GM10248 (cell line): ENCODE data around the gene PAX3.

Experiments used
- CTCF ChIA-PET: fragments of 300-600 bp; sonication (Branson Sonifier 250); formaldehyde crosslinking; extraction: SDS; loops from one replicate; lab custom pipeline; 2021; ENCODE audit warnings: antibody characterized with exemption; lab: Yijun Ruan, JAX
- POLR2A ChIA-PET: fragments of 350-650 bp; sonication (Branson Sonifier 250); formaldehyde crosslinking; extraction: SDS; loops from one replicate; lab custom pipeline; 2020; ENCODE audit warnings: antibody characterized with exemption; lab: Yijun Ruan, JAX
- DNase-seq: peaks from one replicate; pipeline ENCODE4 v3.0.0; 2012; ENCODE audit errors: extremely low spot score
- TF ChIP-seq, protein P1 (sequence below): IDR thresholded peaks from 2 replicates; pipeline ENCODE4 v1.5.1; 2012; ENCODE audit warnings: mild to moderate bottlenecking, low read depth; ENCODE audit errors: extremely low read depth, missing control alignments, control extremely low read depth

The PAX3 gene

DNA sequence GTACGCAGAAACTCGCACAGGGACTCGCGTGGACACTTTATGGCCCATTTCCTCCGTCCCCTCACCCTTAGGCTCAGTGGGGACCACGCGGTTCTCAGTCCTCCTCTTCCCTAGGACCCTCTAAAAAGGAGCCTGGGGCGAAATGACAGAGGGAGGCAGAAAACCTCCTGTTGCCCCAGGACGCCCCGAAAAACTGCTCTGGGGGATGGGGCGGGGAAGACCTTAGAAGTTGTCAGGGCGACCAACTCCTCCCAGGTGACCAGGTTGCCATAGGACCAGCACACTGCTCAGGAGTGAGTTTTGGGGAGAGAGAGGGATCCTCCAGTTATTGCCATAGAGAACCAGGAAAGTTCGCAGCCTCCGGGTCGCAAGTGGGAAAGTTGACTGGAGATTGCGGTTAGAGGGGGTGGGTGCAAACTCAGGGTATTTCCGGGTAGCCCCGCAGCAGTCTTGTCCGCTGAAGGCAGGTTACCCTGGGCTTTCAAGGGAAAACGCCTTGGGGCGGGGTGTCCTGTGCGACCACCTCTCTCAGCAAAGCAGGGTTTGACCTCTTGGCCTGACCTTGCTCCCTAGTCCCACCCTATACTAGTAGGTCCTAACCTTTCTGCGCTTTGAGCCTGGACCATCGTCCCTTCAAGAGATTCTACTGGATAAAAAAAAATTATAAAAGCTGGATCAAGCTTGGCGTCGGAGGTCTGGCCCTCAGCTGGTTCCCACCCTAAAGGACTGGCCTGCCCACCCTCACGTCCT lies 7.8 kb upstream of the PAX3 start:
- ChIA-PET CTCF (interaction anchor here (1.3 to 2.2 kb wide), 3 partner anchors 11 to 256 kb away, joined by 6 to 9 read pairs (median 8); no protein-coding TSS in a partner anchor), POLR2A (no interaction called here)
- TF ChIP-seq, protein P1, sequence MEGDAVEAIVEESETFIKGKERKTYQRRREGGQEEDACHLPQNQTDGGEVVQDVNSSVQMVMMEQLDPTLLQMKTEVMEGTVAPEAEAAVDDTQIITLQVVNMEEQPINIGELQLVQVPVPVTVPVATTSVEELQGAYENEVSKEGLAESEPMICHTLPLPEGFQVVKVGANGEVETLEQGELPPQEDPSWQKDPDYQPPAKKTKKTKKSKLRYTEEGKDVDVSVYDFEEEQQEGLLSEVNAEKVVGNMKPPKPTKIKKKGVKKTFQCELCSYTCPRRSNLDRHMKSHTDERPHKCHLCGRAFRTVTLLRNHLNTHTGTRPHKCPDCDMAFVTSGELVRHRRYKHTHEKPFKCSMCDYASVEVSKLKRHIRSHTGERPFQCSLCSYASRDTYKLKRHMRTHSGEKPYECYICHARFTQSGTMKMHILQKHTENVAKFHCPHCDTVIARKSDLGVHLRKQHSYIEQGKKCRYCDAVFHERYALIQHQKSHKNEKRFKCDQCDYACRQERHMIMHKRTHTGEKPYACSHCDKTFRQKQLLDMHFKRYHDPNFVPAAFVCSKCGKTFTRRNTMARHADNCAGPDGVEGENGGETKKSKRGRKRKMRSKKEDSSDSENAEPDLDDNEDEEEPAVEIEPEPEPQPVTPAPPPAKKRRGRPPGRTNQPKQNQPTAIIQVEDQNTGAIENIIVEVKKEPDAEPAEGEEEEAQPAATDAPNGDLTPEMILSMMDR: no peak
- no peak for DNase-seq

DNA sequence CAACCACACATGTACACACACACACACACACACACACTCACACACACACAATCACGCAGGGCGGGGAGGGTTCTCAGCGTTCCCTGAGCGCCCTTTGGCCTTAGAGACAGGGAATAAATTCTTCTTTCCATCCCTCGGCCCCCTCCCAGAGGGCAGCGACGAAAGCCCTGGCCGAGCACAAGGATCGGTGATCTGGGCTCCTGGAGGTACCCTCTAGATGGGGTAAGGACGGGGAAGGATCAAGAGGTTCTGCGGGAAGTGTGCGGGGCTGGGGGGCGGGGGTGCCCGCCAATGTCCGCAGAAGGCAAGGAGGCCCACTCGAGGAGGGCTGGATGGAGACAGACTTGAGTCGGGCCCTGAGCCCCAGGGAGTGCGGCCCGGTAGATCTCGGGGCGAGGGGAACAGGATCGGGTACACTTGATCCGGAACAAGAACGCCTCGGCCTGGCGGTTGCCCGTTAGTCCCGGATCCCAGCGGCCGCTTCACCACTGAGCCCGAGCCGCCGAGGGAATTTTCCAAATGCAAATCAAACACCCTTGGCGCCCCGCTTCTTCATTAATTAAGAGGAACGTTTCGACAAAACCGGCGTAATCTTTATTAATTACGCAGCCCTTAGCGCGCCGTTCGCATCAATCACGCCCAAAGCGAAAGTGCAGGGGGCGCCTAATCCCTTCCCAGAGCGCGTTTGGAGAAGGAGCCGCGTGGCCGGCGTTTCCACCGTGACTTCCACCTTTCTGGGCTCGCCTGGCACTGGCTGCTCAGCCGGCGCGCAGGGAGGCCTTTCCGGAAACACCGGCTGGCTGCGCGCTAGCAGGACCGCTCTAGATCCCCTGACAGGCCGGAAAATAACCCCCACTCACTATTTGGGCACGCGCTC lies 7.0 kb upstream of the PAX3 start:
- ChIA-PET CTCF (no interaction called here), POLR2A (no interaction called here)
- TF ChIP-seq, protein P1: no peak
- no peak for DNase-seq

DNA sequence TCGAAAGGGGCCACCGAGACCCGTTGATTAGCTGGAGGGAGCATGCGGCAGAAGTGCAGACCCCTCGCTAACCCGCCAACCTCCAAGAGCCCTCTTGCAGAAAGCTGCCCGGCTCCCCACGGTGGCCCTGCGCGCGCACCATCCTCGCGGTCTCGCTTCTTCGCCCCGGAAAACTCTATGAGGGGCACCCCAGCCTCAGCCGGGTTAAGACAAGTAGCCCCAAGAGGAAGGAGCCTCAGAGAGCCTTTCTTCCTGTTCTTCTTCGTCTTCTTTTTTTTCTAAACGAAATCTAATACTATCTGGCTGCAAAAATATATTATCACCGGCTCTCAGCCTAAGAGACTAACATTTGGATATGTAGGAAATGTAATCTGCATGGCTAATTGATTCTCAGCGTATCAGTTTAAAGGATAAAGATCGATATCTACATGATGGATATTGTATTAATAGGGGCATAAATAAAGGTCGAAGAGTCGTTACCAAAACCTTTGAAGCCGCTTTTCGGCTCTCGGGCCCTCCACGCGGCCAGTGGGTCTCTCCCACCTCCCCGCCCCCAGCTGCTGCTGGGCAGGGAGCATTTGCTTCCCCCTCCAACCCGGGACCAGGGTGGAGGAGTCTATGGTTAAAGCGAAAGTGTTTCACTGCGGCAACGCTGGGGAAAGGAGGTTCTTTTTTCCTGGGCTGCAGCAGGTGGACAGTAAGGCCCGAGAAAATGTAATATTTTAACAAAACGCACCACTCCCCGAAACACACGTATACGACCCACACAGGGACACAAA lies 6.1 kb upstream of the PAX3 start:
- DNase-seq: no peak
- ChIA-PET CTCF (no interaction called here), POLR2A (no interaction called here)
- TF ChIP-seq, protein P1: no peak

DNA sequence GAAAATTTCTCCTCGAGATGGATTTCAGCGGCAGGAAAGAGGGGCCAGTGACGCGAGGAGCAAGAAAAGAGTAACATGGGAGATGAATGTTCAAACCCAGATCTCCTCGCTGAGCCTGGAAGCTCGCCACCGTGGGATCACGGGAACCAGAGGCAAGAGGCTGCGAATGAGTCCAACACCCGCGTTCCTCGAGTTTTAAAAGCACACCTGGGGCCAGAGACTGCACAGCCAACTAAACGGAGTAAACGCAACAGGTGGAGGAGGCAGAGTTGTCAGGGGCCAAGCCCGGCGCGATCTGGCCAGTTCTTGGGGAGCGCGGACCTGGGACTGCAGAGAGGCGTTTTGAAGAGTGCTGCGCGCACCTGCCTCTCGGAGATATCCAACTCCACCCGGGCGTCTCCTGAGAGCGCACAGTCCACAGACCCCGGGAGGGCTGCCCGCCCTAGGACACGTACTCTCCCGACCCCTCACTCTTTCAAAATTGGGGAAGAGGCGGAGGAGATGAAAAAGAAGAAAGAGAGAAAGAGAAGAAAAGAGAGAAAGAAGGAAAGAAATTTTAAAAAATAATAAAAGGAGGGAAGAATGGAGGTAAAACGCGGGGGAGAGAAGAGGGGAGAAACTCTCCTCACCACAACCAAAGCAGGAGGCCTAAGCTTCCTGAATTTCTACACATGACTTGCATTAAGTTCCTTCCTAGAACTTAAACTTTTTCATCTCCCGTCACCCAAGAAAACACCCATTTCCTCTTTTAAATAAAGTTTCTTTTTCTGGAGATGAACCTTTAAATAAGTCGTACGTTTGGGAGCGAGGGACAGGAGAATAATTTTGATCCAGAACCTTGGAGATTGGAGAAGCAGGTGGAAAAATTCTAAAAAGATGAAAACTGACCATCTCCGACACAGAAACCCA lies 5.3 kb upstream of the PAX3 start:
- no peak for DNase-seq
- ChIA-PET POLR2A (no interaction called here), CTCF (interaction anchor here (1.1 to 2.1 kb wide), 2 partner anchors 20 to 257 kb away, joined by 3 to 5 read pairs; no protein-coding TSS in a partner anchor)

DNA sequence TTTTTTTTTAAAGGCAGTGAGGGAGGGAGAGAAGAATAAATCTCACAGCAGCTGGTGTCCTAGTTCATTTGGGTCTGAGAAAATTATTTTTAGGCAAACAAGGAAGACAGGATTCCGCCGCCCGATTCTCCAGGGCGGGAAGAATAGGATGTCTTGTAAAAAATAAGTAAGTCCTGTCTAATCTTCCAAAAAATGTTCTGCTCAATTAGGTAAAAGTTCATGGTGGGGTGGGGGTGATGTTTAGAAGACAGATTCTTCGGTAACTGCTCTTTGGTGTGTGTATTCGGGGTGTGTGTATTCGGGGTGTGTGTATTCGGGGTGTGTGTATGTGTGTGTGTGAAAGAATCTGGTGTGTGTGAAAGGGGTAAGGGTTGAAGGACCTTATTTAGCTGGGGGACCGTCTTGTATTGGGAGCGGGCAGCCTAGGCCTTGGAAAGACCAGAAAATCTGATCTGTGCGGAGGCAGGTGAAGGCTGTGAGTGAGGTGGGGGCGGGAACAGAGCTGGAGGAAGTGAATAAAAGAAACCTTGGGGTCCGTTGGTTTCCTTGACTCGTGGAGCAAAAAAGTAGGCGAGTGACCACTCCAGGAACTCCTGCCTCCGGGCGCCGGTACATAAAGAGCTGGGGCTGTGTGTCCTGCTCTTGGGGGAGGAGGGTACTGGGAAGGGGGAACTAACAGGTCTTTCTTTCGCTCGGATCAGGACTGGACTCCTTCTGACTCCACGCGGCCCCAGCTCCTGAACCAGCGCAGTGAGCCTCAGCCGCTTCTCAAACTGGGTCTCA lies 4.4 kb upstream of the PAX3 start:
- TF ChIP-seq, protein P1: no peak
- POLR2A ChIA-PET: no interaction called here
- DNase-seq: no peak
- CTCF ChIA-PET: interaction anchor here (1.1 to 2.1 kb wide), 3 partner anchors 15 to 258 kb away, joined by 3 to 6 read pairs (median 5); no protein-coding TSS in a partner anchor

More for the DNA sequence above, 5.3 kb upstream of the PAX3 start:
- TF ChIP-seq, protein P1: no peak
